Ureter (tissue), 1 donor: ENCODE results near the gene SSB. TPM values are rescaled to one million over a fixed set of nuclear protein-coding genes. Genes with fewer than 3 reads are reported as not detected.
"Not testable (repeated sequence)": the region's sequence is repeated elsewhere in the genome, so short reads cannot be mapped to it uniquely, and the experiment has no call there.

Experiments used
- DNase-seq: peaks from one replicate; pipeline ENCODE4 v3.0.0-alpha.2; 2020; ENCODE audit warnings: low spot score
- total RNA-seq: library from RNA; stranded (reverse); gene quantifications from one replicate; pipeline ENCODE4 v1.2.4, GENCODE V29; 2023
- donor health status: DM: yes; HTN: yes; CAD: no.

Gene SSB
- total RNA-seq, 1 donor from 2014 or later: 87.6 TPM

GRCh38 chr2:169828141-169828811, 29.6 kb downstream of the SSB start:
- peak; percentile 53 for DNase-seq

GRCh38 chr2:169834401-169834800, 35.7 kb downstream of the SSB start:
- no peak for DNase-seq

GRCh38 chr2:169838743-169839489, 40.2 kb downstream of the SSB start:
- no peak for DNase-seq

DNA sequence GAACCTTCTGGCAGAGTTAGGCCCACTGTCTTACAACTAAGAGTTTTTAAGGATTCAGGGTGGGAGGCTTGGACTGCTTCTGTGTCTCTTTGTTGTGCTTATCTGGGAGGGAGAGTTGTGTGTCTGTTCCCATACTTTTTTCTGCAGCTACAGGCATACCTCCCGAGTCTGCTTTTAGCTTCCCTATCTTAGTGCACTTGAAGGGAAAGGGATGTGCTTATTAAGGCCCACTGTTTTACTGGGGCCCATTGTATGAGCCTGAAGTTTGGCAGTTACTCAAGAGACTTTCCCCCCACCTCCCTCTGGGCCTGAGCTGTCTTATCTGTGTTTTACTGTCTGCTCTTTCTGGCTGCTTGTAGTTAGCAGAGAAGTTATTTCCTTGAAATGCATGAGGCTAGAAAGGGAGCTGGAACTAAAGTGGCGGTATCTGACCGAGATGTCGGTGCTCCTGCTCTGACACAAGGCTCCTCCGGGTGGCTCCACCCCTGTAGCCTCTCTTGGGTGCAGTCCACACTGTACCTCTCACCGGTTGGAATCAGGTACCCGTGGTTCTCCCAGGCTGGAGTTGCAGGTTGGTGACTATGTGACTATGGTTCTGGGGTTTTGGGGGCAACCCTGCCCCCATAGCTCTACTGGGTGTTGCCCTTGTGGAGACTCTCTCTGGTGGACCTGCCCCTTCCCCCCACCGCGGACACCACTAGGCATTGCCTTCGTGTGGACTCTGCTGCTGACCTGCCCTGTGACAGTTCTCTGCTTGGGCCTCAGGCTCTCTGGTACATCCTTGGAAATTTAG, 41.5 kb downstream of the SSB start:
- DNase-seq: no peak

GRCh38 chr2:169840747-169841142, 42.1 kb downstream of the SSB start:
- DNase-seq: no peak

DNA sequence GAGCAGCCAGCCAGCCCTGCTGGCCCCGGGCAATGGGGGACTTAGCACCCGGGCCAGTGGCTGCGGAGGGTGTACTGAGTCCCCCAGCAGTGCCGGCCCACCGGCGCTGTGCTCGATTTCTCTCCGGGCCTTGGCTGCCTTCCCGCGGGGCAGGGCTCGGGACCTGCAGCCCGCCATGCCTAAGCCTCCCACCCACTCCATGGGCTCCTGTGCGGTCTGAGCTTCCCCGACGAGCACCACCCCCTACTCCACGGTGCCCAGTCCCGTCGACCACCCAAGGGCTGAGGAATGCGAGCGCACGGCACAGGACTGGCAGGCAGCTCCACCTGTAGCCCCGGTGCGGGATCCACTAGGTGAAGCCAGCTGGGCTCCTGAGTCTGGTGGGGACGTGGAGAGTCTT, 43.0 kb downstream of the SSB start:
- DNase-seq: not testable (repeated sequence)

- DNase-seq: no peak
These were observed 46.3 kb downstream of the SSB start for GRCh38 chr2:169845016-169845415.

DNA sequence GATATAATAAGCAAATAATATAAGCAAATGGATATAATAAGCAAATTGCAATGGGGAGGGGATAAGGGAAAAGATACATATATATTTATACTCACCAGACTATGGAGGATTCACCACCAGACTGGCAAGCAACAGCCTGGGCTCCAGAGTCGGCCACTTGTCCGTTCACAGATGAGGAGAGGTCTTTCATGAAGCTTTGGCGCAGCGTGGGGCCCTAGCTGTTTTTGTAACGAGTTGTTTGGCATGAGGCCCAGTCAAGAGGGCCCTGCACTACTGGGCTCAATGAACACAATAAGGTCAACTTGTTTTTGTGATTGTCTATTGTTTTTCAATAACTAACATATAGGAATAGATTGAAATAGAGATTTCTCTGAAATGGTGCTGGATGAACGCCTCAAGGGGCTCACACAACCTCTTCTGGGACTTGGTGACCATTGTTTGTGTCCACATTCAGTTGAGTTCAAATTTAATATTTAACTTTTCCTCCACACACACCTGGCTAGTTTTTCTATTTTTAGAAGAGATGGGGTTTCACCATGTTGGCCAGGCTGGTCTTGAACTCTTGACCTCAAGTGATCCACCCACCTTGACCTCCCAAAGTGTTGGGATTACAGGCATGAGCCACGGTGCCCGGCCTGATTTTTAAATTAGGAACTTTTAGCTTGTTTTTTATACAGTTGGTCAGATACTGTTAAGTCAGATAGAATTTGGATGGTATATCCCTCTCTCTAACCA, 50.5 kb downstream of the SSB start:
- not testable (repeated sequence) for DNase-seq

DNA sequence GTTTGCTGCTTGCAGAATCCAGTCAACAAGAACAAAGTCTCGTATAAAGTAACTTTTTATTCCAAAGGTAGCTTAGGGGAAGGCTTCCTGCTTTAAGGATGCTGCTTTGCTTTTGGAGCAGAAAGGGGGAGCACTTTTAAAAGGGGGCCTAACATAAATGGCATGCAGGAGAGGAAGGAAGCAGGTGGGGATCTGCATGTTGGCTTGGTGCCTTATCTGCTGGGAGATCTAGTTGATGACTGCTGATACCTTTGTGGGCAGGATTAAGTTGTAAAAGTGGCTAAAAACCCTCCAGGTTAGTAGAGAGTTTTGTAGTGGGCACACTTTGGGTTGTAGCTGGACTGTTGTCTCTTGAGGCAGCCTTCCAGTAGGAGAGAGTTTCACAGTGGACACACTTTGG, 51.0 kb downstream of the SSB start:
- no peak for DNase-seq

DNA sequence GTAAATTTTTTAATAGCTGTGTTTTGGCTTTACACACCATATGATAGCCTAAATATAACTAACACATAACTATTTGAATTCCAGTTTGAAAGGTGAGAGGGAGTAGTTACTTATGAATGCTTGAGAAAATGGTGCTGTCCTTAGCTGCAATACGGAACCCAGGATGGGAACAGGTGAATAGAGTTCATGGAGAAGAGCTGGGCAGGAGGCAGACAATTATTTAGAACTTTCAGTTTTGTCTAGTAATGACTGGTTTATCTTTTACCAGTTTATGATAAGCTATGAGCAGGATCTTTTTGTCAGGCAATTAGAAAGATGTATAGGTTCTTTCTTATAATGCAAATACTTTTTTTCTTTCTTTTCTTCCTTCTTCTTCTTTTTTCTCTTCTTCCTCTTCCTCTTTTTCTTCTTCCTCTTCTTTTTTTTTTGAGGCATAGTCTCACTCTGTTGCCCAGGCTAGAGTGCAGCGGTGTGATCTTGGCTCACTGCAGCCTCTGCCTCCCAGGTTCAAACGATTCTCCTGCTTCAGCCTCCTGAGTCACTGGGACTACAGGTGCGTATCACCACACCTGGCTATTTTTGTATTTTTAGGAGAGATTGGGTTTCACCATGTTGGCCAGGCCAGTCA, 54.5 kb downstream of the SSB start:
- no peak for DNase-seq

DNA sequence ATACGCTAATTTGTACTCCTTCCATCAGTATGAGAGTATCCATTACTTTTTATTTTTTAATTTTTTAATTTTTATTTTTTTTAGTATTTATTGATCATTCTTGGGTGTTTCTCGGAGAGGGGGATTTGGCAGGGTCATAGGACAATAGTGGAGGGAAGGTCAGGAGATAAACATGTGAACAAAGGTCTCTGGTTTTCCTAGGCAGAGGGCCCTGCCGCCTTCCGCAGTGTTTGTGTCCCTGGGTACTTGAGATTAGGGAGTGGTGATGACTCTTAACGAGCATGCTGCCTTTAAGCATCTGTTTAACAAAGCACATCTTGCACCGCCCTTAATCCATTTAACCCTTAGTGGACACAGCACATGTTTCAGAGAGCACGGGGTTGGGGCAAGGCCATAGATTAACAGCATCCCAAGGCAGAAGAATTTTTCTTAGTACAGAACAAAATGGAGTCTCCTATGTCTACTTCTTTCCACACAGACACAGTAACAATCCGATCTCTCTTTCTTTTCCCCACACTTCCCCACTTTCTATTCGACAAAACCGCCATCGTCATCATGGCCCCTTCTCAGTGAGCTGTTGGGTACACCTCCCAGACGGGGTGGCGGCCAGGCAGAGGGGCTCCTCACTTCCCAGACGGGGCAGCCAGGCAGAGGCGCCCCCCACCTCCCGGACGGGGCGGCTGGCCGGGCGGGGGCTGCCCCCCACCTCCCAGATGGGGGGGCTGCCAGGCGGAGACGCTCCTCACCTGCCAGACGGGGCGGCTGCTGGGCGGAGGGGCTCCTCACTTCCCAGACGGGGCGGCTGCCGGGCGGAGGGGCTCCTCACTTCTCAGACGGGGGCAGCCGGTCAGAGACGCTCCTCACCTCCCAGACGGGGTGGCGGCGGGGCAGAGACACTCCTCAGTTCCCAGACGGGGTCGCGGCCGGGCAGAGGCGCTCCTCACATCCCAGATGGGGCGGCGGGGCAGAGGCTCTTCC, 56.9 kb downstream of the SSB start:
- not testable (repeated sequence) for DNase-seq

DNA sequence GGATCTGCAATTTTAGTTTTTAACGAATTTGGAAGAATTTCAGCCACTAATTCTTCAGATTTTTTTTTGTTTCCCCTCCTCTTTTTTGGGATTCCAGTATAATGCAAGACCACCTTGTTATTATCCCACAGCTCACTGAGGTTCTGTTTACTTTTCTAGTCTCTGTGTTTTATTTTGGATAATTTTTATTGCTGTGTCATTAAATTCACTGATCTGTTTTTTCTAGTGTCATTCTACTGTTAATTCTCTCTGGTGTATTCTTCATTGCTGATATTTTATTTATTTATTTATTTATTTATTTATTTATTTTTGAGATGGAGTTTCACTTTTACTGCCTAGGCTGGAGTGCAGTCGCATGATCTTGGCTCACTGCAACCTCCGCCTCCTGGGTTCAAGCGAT, 60.8 kb downstream of the SSB start:
- DNase-seq: no peak

DNA sequence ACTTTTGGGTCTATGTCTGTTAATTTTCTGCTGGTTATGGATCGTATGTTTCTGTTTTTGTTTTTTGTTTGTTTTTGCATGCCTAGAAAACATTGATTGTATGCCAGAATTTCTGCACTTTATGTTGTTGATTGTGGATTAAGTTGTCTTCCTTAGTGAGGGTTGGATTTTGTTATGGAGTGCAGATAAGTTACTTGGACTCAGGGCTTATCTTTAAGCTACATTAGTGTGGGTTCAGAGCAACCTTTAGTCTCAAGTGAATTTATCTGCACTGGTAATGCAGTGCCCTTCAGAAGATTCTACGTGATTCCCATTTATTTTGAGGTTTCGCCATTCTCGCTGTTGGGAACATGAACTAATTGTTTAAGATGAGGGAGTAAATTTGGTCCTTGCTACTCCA, 61.5 kb downstream of the SSB start:
- no peak for DNase-seq

Other genes starting within 250 kb of the SSB start
- gene FASTKD1, start 225.0 kb upstream of the SSB start, total RNA-seq: 27.7 TPM
- 59.2 TPM for gene PPIG, start 214.5 kb upstream of the SSB start, total RNA-seq
- gene CFAP210, start 104.5 kb upstream of the SSB start, total RNA-seq: 0.49 TPM
- gene PHOSPHO2, start 104.4 kb upstream of the SSB start, total RNA-seq: 14.7 TPM
- gene KLHL23, start 65.0 kb upstream of the SSB start, total RNA-seq: 12.4 TPM
- 54.8 TPM for gene METTL5, start 26.0 kb downstream of the SSB start, total RNA-seq
- gene UBR3, start 28.6 kb downstream of the SSB start, total RNA-seq: 67.9 TPM